ENCODE data around the gene PLD1.

The PLD1 gene

DNA sequence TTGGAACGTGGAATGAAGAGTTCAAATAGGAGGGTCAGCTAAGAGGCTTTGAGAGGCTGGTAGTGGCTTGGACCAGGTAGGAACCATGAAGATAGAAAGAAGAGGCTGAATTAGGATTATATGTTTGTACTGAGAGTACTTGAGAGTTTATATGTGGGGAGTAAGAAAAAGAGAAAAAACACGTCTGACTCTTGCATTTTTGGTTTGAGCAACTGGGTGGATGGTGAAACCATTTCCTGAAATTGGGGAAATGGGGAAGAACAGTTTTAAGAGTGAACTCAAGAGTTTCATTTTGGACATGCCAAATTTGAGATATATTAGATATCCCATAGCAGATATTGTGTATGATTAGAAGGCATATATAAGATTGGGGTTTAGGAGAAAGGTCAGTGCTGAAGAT is 257.2 kb downstream of the PLD1 start:
- no peak for DNase-seq

DNA sequence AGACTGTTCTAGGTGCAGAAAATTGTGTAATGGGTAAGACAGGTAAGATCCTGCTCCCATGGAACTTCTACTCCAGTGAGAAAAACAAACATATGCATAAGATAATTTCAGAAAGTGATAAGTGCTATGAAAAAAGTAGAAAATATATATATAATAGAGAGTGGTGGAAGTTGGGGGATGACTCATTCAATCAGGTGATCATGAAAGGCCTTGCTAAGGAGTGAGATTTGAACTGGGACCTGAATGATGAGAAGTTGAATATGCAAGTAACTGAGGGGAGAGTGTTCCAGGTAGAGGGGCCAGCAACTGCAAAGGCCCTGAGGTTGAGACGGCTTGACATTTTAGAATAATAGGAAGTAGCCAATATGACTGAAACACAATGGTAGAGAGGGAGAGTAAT is 257.8 kb downstream of the PLD1 start:
- DNase-seq: no peak

DNA sequence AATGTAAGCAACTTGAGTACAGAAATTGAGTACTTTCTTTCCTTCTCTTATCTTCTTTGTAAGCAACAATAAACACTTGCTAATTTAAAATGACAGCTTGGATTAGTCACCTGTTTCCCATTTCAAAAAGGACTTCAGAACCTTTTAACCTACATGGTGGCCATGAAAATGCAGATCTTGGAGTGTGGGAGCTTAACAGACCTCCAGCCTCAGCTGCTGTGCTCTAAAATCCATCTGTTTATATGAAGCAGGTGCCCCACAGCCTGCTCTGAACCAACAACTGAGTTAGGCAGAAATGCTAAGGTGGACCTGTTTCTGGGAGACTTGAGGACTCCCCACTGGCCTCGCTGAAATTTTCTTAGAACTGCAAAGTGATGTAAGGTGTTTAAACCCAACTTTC is 259.0 kb downstream of the PLD1 start:
- DNase-seq: no peak
